ENCODE measurements around the gene DPM2.

Gene DPM2

GRCh38 chr9:127937388-127938297 is at the start of gene DPM2:
Gene DPM2 (minus strand): TSS chr9:127937854. CDS start chr9:127937820, 34 bp downstream.
- DNase-seq: peak; percentile 84

- DNase-seq: no peak
These were observed 49.5 kb upstream of the DPM2 start for GRCh38 chr9:127987103-127987614.

DNA sequence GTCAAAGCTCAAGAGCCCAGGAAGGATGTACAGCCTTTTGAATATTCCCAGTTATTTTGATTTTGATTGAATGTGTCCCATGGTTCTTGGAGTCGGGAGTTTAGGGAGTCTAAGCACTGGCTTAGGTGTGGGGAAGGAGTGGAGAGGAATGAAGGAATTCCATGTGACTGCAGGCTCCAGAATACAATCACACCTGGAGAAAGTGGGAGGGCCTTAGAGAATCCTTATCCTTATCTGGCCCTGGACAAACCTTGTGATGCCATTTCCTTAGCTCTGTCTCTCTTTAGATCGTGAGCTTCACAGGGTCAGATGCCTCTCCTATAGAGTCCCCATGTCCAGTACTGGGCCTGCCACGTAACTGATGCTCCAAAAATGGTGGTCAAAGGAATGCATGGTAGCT is 47.4 kb upstream of the DPM2 start:
- no peak for DNase-seq

DNA sequence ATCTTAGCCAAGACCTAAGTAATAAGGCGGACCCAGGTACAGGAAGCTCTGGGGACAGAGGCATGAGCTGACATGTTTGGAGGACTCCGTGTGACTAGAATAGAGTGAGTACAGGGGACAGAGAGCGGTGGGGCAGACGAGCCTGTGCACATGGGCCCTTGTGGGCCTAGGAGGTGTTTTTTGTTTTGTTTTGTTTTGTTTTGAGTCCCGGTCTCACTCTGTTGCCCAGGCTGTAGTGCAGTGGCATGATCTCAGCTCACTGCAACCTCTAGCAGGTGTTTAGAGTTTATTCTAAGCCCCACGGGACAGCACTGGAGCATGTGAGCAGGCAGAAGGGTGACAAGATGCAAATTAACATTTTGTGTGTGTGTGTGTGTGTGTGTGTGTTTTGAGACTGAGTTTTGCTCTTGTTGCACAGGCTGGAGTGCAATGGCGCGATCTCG is 46.2 kb upstream of the DPM2 start:
- no peak for DNase-seq

- DNase-seq: no peak
These were observed 45.3 kb upstream of the DPM2 start for GRCh38 chr9:127982912-127983311.

- DNase-seq: no peak
These were observed 44.0 kb upstream of the DPM2 start for GRCh38 chr9:127981559-127982121.

- peak; percentile 84 for DNase-seq
These were observed 43.3 kb upstream of the DPM2 start, which contains the start of gene EEIG1 for GRCh38 chr9:127980706-127981558. Gene EEIG1 (minus strand): TSS chr9:127980989. CDS start chr9:127980137, 852 bp downstream.

DNA sequence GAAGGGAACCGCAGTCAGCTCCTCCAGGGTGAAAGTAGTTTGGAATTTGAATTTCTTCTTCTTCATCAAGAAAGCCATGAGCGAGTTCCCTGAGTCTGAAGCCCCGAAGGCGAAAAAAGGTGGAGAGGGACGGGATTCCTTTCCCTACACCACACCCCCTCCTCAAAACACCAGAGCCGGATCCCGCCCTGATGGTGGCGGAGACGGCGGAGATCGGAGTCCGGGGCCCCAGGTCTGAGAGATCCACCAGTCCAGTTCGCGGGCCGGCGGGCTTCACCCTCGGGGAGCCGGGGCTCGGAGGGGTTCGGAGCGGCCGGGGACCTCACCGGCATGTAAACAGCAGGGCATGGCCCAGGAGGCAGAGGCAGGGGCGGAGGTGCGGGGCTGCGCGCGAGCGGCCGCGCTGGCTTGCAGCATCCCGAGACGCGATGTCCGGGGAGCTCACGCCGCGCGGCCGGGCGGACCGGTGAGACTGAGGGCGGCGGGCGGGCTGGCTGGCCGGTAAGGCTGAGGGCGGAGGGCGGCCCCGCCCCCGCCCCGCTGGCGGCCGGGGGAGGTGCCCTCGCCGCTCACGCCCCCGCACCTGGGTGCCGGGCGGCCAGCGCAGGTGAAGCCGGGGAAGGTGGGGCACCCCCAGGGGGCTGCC is 42.5 kb upstream of the DPM2 start:
- no peak for DNase-seq

DNA sequence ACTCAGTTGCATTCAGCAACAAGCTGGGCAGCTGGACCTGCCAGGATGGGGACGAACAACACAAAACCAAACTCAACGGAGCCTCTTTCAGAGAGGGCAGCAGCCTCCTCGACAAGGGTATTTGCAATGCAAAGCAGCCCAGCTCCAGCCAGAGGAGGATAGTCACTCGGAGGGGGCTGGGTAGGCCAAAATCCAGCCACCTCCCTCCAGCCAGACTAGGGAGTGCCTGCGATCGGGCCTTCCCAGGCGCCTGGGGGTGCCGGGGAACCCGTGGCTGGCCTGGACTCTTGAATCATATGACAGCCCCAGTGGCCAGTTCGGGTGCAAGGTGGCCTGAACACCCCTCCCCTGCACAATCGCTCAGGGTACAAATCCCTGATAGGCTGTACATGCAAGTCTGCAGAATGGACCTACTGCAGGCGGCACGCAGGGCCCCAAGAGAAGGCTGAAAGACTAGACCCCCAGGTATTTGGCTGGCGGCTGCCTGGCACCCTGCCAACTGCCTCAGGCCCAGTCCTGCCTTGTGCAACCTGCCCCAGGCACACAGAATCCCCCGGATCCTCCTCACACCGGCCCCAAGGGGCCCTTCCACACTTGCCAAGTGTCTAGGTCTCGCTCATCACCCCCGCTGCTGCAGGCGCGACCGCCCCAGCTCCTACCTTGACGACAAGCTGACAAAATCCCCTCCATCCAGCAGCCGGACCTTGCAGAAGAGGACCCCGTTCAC is 41.8 kb upstream of the DPM2 start:
- no peak for DNase-seq

- DNase-seq: no peak
These were observed 41.3 kb upstream of the DPM2 start for GRCh38 chr9:127979015-127979332.

DNA sequence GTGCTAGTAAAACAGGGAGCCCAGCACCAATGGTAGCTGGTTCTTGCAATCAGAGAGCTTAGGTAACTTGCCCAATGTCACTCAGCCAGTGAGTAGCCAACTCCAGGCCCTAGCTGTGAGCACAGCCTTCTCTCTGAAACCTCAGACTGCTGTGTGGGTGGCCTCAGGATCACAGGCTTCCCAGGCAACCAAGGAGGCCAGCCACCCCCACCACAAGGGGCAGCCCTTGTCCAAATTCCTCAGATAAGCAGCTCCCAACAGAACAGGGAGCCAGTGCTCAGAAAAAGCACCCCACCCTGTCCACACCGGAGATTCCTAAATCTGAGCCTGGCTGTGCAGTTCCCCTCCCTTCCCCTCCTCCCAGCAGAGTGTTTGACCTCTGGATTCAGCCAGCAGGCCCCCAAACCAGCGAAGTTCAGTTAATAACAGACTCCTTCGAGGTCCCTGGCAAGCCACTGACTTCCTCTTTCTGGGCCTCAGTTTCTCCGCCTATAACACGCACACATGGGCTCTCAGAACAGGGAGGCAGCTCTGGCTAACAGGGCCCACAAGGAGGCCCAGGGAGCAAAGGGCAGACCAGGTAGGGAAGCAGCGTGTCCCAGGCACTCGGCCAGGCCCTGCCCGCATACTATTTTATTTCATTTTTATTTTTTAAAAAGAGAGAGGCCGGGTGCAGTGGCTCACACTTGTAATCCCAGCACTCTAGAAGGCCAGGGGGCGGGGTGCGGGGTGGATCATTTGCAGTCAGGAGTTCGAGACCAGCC is 40.4 kb upstream of the DPM2 start:
- DNase-seq: peak; percentile 32

GRCh38 chr9:127977009-127977883 is 39.6 kb upstream of the DPM2 start:
- no peak for DNase-seq

DNA sequence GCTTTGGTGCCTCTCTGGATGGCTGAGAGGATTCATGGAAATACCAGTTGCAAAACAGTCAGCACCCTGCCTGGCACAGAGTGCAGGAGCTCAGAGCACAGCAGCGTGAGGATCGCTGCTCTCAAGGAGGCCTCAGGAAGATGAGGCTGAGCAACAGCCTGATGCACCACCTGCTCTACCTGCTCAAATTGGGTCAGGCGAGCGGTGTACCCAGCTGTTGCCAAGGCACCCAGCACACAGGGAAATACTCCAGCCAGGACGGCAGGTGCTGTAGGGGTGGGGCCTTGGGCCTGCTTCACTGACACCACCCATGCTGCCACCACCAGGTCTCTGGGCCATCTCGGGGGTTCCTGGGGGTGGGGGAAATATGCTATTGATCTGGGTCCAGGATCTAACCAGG is 38.8 kb upstream of the DPM2 start:
- DNase-seq: no peak

GRCh38 chr9:127975376-127976315 is 38.0 kb upstream of the DPM2 start:
- no peak for DNase-seq

DNA sequence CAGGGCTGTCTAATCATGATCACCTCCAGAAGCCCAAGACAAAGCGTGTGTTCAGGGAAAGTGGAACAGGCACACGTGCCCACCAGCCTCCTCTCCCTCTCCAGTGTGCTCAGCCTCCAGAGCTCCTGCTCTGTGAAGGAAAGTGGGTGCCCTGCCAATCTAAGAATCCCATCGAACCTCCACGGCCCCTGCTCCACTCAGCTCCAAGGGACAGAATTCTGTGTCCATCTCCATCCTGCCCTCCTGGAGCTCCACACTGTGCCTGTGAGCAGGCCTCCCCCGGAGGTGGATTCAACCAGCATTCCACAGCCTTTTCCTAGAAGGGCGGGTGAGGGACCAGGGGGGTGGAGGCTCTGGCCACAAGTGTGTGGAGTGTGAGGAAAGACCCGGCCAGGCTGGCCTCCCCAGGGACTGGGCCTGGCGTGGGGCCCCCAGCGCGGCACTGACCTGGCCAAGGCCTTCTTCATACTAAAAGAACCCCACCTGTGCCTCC is 37.2 kb upstream of the DPM2 start:
- DNase-seq: no peak

DNA sequence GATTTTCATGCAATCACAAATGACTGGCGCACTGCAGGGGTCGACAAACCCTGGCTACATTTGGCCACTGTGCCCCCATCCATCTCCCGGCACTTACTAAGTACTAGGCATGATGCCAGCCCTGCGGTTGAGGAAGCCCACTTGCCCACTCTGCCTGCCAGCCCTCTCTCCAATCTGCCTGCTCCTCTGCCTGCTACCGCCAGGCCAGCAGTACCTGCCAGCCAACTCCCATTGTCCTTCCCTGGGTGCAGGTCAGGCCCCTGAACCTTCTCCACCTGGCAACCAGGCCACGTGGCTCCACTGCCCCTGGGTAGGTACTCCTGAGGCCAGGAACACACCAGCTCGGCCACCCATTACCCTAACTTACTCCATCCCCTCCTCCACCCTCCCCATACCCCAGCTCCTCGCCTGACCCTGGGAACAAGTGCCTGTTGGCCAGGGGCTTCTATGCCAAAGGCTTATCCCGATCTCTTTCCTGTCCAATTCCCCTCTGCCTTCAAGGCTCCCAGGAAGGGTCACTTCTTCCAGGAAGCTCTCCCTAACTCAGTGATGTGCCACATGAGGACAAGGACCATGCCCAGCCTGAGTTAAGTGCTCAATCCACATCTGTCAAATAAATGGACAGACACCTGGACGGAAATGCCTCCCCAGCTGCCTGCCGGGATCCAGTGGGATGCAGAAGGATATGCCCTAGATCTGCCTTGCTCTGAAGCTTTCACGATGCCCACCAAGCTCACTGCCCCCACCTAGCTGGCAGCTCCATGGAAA is 36.5 kb upstream of the DPM2 start:
- DNase-seq: no peak

- DNase-seq: no peak
These were observed 35.7 kb upstream of the DPM2 start for GRCh38 chr9:127973169-127974000.
